ENCODE measurements around the gene TARM1.

DNA sequence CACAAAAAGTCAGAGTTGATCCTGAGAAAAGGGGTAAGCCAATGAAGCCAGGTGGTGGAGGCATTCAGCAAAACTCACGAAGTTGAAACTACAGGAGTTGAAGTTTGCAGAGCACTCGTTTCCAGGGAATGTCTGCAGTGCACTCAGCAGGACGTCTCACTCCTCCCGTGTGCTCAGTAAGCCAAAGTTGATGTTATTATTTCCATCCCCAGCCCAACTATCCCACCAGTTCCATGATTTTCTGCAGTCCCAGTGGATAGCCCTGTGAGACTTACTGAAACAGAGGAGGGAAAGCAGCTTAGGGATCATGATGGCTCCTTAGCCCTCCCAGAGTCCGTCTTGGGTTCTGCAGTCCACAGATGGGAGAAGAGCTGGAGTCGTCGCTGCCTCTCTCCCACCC, at the start of gene TARM1:
- TF ChIP-seq POLR2A (IDR thresholded peaks at IDR 0.05; ENCODE audit: low read depth, low read length) (no peak), POLR2AphosphoS5 (IDR thresholded peaks at IDR 0.05; ENCODE audit: low read depth, low read length) (no peak), TAF1 (IDR thresholded peaks at IDR 0.05; ENCODE audit: low read depth, low read length) (no peak), SPI1 (IDR thresholded peaks at IDR 0.05; ENCODE audit: low read depth, low read length) (no peak), POU2F2 (IDR thresholded peaks at IDR 0.05; ENCODE audit: low read depth, low read length) (no peak), PAX5 (IDR thresholded peaks at IDR 0.05; ENCODE audit: insufficient read depth, low read length, severe bottlenecking) (no peak)

All from GM12891 (cell line).